Activated CD4-positive, alpha-beta T cell treated with anti-CD3 and anti-CD28 coated beads, Interleukin-2, amount 50 U/mL, for 48 hours (primary cell): ENCODE results near the gene YBX3.

Experiments
- DNase-seq, 2 experiments: peaks; one replicate each; pipeline ENCODE4 v3.0.0-alpha.2; 2020

YBX3 gene

GRCh38 chr12:10668526-10668925 is 54.6 kb downstream of the YBX3 start:
- DNase-seq: no peak

GRCh38 chr12:10667581-10667980 is 55.5 kb downstream of the YBX3 start:
- no peak for DNase-seq

GRCh38 chr12:10664499-10664898 is 58.6 kb downstream of the YBX3 start:
- no peak for DNase-seq

GRCh38 chr12:10663869-10664268 is 59.3 kb downstream of the YBX3 start:
- DNase-seq: no peak

- DNase-seq: no peak
Observed at GRCh38 chr12:10661338-10661737, 61.8 kb downstream of the YBX3 start.

- no peak for DNase-seq
Observed at GRCh38 chr12:10654003-10654402, 69.1 kb downstream of the YBX3 start.

GRCh38 chr12:10652192-10652591 is 70.9 kb downstream of the YBX3 start:
- DNase-seq: no peak
